ENCODE measurements around the gene MSRB1. TPM values are rescaled to one million over a fixed set of nuclear protein-coding genes. Genes with fewer than 3 reads are reported as not detected.
A peak's percentile ranks its signal among the peaks of the same experiment; 100 is the strongest.

The MSRB1 gene
- total and polyA plus RNA-seq, 2 of the 13 experiments (the other 11 are each of a cell fraction or from before 2014, with no cell fraction given) = 32.1 to 75.4 TPM

DNA sequence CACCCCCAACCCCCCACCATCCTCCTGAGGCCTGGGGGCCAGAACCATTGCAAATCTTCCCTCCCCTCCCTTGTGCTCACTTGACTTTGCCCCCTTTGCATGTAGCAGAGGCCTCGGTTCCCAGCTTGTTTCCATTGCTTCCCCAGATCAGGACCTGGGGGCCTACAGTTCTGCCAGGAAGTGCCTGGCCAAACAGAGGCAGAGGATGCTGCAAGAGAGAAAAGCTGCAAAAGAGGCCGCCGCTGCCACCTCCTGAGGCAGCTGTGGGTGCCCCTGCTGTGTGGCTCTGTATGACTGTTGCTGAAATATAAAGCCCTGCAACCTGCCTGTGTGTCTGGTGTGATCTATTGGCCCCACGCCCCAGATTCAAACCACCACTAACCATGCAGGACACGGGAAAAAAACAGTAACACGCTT, 18.7 kb upstream of the MSRB1 start:
- no peaks in the 10 kb centered on the region for H3K9me3 ChIP-seq (ENCODE audit: low read length)
- intact Hi-C loops (cut with micrococcal nuclease; ENCODE audit: unreplicated experiment) (no loop called here), in situ Hi-C loops (cut with HindIII; ENCODE audit: extremely low pct_ligation_motif_present, low pct_unique_long_range_greater_than_20kb) (no loop called here)
- H3K79me2 ChIP-seq (ENCODE audit: insufficient read depth, low read length) = peaks cover 43% of the 10 kb centered on the region
- no peak overlapping the region for H3K4me3 ChIP-seq (replicated peaks in 1 of 3; ENCODE audit: insufficient read depth in 1 of 3, low read depth in 2 of 3, low read length in 3 of 3)
- peaks cover 3 to 19% of the 10 kb centered on the region in 2 experiments; a peak in 3 of 5 replicates for H3K36me3 ChIP-seq (replicated peaks in 1 of 2; ENCODE audit: control insufficient read depth in 1 of 2, insufficient read depth in 2 of 2, low read length in 2 of 2)
- peak; percentile 0; the same call in 2 of the 3 replicates for ATAC-seq
- FAIRE-seq = no peak
- peak overlapping the region; percentile 34 for H3K27ac ChIP-seq (ENCODE audit: extremely low read length, insufficient read depth, low read length)
- H3K4me2 ChIP-seq (ENCODE audit: low read depth, low read length) = peak overlapping the region; percentile 36; the same call in 1 of the 2 replicates
- ChIA-PET CTCF (ENCODE audit: low intra/inter-chr PET ratio, low total read pairs) (no interaction called here), POLR2A (interaction anchor here (0.7 to 7.4 kb wide), 8 partner anchors 9 to 194 kb away, joined by 3 to 139 read pairs (median 5); partner anchors contain the start of genes GFER, MSRB1, TBL3 and TRAF7)
- peaks cover 51% of the 10 kb centered on the region for H3K4me1 ChIP-seq (ENCODE audit: insufficient read depth, low read length)
- H3K9ac ChIP-seq (ENCODE audit: insufficient read depth, low read depth, low read length) = no peak overlapping the region
- peak; percentile 49 for DNase-seq (ENCODE audit: low spot score)
- 62% methylated on average over 6 of the region's 6 CpGs for whole genome bisulfite sequencing (ENCODE audit: low lambda C conversion rate)
- no peaks in the 10 kb centered on the region; a peak in 1 of 5 replicates for H3K27me3 ChIP-seq (ENCODE audit: control insufficient read depth in 1 of 2, insufficient read depth in 2 of 2, low read length in 2 of 2)
- BruUV-seq (replicated peaks) = no TSS peak
- H2AFZ ChIP-seq (ENCODE audit: low read length) = no peak overlapping the region
- H4K20me1 ChIP-seq (ENCODE audit: insufficient read depth, low read length) = peaks cover 34% of the 10 kb centered on the region
- TF ChIP-seq PRMT3 (CRISPR knock-in tag; IDR thresholded peaks at IDR 0.05; ENCODE audit: borderline replicate concordance, low read depth) (0 out of 2 replicates have a peak, but pooled peaks have one; percentile 14), ZNF777 (CRISPR knock-in tag; IDR thresholded peaks at IDR 0.05) (0 out of 2 replicates have a peak, but pooled peaks have one; percentile 13), FIP1L1 (IDR thresholded peaks at IDR 0.05; ENCODE audit: borderline replicate concordance, insufficient read depth, low read depth, low read length) (0 out of 2 replicates have a peak, but pooled peaks have one; percentile 40), RELA (CRISPR knock-in tag; IDR thresholded peaks at IDR 0.05) (no peak), KDM5A (IDR thresholded peaks at IDR 0.05; ENCODE audit: borderline replicate concordance, low read length) (no peak), ZNF781 (CRISPR knock-in tag; IDR thresholded peaks at IDR 0.05; ENCODE audit: borderline replicate concordance, not compliant biosample characterization) (no peak), IKZF1 (IDR thresholded peaks at IDR 0.05) (no peak), GTF3A (CRISPR knock-in tag; conservative IDR thresholded peaks at IDR 0.05) (no peak), SOX13 (IDR thresholded peaks at IDR 0.05) (peak; percentile 24; the same call in 1 of the 2 replicates), SOX13 (CRISPR knock-in tag; conservative IDR thresholded peaks at IDR 0.05 in 1 of 2, IDR thresholded peaks at IDR 0.05 in 1 of 2) (no peak), ZNF780A (CRISPR knock-in tag; IDR thresholded peaks at IDR 0.05) (0 out of 2 replicates have a peak, but pooled peaks have one; percentile 12)
- TF ChIP-seq, protein P1, sequence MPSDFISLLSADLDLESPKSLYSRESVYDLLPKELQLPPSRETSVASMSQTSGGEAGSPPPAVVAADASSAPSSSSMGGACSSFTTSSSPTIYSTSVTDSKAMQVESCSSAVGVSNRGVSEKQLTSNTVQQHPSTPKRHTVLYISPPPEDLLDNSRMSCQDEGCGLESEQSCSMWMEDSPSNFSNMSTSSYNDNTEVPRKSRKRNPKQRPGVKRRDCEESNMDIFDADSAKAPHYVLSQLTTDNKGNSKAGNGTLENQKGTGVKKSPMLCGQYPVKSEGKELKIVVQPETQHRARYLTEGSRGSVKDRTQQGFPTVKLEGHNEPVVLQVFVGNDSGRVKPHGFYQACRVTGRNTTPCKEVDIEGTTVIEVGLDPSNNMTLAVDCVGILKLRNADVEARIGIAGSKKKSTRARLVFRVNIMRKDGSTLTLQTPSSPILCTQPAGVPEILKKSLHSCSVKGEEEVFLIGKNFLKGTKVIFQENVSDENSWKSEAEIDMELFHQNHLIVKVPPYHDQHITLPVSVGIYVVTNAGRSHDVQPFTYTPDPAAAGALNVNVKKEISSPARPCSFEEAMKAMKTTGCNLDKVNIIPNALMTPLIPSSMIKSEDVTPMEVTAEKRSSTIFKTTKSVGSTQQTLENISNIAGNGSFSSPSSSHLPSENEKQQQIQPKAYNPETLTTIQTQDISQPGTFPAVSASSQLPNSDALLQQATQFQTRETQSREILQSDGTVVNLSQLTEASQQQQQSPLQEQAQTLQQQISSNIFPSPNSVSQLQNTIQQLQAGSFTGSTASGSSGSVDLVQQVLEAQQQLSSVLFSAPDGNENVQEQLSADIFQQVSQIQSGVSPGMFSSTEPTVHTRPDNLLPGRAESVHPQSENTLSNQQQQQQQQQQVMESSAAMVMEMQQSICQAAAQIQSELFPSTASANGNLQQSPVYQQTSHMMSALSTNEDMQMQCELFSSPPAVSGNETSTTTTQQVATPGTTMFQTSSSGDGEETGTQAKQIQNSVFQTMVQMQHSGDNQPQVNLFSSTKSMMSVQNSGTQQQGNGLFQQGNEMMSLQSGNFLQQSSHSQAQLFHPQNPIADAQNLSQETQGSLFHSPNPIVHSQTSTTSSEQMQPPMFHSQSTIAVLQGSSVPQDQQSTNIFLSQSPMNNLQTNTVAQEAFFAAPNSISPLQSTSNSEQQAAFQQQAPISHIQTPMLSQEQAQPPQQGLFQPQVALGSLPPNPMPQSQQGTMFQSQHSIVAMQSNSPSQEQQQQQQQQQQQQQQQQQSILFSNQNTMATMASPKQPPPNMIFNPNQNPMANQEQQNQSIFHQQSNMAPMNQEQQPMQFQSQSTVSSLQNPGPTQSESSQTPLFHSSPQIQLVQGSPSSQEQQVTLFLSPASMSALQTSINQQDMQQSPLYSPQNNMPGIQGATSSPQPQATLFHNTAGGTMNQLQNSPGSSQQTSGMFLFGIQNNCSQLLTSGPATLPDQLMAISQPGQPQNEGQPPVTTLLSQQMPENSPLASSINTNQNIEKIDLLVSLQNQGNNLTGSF (CRISPR knock-in tag; IDR thresholded peaks at IDR 0.05) = 0 out of 2 replicates have a peak, but pooled peaks have one; percentile 28
- TF ChIP-seq, protein P2, sequence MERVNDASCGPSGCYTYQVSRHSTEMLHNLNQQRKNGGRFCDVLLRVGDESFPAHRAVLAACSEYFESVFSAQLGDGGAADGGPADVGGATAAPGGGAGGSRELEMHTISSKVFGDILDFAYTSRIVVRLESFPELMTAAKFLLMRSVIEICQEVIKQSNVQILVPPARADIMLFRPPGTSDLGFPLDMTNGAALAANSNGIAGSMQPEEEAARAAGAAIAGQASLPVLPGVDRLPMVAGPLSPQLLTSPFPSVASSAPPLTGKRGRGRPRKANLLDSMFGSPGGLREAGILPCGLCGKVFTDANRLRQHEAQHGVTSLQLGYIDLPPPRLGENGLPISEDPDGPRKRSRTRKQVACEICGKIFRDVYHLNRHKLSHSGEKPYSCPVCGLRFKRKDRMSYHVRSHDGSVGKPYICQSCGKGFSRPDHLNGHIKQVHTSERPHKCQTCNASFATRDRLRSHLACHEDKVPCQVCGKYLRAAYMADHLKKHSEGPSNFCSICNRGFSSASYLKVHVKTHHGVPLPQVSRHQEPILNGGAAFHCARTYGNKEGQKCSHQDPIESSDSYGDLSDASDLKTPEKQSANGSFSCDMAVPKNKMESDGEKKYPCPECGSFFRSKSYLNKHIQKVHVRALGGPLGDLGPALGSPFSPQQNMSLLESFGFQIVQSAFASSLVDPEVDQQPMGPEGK (CRISPR knock-in tag; IDR thresholded peaks at IDR 0.05) = peak; percentile 86
- TF ChIP-seq, protein P3, sequence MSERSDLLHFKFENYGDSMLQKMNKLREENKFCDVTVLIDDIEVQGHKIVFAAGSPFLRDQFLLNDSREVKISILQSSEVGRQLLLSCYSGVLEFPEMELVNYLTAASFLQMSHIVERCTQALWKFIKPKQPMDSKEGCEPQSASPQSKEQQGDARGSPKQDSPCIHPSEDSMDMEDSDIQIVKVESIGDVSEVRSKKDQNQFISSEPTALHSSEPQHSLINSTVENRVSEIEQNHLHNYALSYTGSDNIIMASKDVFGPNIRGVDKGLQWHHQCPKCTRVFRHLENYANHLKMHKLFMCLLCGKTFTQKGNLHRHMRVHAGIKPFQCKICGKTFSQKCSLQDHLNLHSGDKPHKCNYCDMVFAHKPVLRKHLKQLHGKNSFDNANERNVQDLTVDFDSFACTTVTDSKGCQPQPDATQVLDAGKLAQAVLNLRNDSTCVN (CRISPR knock-in tag; IDR thresholded peaks at IDR 0.05; ENCODE audit: borderline replicate concordance) = 0 out of 2 replicates have a peak, but pooled peaks have one; percentile 6

All from HepG2 (cell line).